Stimulated activated CD8-positive, alpha-beta memory T cell treated with anti-CD3 and anti-CD28 coated beads, Interleukin-12 subunit alpha, Interleukin-12 subunit beta, amount 100 ng/mL, for 1 hour (primary cell): Measurements from ENCODE around the gene MEIS1.

ENCODE experiments used
- DNase-seq: peaks from one replicate; pipeline ENCODE4 v3.0.0-alpha.2; 2020; ENCODE audit warnings: low read depth

The MEIS1 gene

DNA sequence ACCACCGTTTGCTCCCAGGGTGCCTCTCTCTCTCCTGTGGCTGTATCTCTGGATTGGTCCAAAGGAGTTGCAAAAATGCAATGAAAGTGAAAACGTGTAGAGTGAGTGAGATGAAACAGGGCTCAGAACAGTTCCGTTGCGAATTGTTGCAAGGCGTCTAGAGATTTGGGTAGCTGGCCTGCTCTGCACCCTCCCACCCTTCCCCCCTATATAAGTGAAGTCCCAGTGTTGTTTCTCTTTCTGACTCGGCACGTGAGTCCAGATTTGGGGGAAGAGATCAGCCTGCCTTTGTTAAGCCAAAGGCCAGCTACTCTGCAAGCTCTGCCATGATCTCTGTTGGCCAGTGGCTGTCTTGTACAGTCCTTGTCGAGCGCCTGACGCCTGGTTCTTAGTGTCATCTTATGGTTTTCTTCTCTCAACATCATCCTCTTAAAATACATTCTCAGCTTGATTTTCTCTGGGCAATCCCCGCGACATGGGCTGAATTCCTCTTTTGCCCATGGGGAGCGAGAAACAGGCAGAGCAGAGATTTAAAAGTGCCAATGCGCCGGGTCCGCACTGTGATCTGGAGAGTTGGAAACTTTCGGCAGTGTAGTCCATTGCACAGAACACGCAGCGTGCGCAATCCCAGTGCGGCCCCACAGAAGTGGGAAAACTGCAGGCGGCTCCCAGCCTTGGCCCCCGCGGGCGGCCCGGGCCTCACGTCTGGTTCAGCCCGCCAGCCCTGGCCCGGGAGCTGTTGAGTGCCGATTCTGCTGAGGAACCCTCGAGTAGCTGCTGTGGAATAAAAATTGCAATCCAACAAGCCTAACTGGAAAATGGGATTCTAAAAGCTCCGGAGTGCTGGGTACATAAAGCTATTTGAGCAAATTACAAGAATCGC is 9.3 kb downstream of the MEIS1 start:
- DNase-seq: no peak

DNA sequence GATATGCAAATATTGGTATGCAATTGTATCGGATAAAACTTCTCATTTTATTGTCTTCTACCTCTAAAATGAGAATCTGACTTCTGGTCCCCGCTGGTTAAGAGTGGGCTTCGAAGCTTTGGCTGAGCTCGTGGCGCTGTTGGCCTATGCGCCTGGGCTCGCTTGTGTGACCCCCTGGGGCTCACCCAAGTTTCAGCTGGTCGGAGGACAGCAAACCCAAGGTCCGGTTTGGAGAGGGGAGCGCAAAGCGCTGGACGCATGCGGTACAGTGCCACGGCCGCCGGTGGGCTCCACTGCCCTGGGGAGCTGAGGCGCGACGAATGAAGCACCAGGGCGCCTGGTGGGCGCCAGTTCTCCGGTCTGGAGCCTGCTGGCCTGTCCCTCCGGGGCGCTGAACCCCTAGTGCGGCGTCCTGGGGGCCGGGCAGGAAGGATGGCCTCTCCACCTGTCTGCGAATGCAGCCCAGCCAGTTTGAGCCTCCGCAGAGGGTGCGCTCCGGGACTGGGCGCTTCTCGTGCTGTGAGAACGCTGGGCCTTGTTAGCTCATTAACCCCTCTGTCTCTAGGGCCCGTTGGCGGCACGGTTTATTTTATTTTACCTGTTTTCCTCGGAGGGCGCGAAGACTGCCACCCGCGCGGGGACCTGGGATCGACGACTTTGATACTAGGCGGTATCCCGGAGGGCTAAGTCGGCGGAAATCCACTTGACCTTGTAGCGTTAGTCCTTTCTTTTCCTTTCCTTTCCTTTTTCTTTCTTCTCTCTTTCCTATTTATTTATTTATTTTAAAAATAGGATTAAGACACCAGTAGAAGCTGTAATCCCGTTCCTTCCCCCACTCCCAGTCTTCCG is 10.4 kb downstream of the MEIS1 start:
- no peak for DNase-seq

GRCh38 chr2:66445925-66446871 is 11.3 kb downstream of the MEIS1 start:
- DNase-seq: no peak

- DNase-seq: no peak
Measured at GRCh38 chr2:66446941-66447340, 12.0 kb downstream of the MEIS1 start.

- DNase-seq: no peak
Measured at GRCh38 chr2:66447677-66448076, 12.8 kb downstream of the MEIS1 start.

GRCh38 chr2:66448136-66448991 is 13.4 kb downstream of the MEIS1 start:
- DNase-seq: no peak

DNA sequence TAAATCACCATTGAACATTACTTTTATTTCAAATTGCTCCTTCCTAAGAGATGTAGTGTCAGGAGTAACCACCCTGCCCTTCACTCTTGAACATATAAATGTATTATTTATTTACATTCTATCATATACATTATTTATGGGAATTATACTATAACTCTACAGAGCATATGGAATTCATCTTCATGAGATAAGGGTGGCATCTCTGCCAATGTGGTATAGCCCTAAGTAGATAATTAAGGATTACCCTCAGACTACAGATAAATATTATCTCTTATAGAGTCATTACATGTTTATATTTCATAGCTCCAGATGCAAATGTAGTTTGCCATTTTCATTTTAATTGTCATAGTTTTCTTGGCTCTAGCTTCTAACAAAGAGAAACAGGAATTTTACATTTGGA is 17.3 kb downstream of the MEIS1 start:
- no peak for DNase-seq

GRCh38 chr2:66452917-66453316 is 18.0 kb downstream of the MEIS1 start:
- no peak for DNase-seq

GRCh38 chr2:66455490-66455889 is 20.6 kb downstream of the MEIS1 start:
- DNase-seq: no peak

- no peak for DNase-seq
Measured at GRCh38 chr2:66456183-66457041, 21.5 kb downstream of the MEIS1 start.

- DNase-seq: no peak
Measured at GRCh38 chr2:66457545-66457944, 22.6 kb downstream of the MEIS1 start.

DNA sequence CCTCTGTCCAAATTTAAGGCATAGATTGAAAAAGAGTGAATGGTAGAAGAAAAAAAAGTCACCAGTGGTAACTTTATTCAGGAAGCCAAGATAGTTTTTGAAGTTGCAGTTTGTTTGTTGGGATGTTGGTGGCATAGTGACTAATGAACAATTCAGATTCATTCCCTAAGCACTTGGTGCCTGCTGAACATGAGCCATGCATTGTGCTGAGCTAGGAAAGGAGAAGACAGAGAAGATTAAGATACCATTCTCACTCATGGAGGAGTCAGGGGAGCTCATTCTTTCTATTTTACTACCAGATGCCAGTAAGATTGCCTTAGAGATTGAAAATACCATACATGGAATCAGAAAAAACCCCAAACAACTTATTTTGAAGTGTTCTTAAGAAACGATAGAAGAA is 25.1 kb downstream of the MEIS1 start:
- no peak for DNase-seq

DNA sequence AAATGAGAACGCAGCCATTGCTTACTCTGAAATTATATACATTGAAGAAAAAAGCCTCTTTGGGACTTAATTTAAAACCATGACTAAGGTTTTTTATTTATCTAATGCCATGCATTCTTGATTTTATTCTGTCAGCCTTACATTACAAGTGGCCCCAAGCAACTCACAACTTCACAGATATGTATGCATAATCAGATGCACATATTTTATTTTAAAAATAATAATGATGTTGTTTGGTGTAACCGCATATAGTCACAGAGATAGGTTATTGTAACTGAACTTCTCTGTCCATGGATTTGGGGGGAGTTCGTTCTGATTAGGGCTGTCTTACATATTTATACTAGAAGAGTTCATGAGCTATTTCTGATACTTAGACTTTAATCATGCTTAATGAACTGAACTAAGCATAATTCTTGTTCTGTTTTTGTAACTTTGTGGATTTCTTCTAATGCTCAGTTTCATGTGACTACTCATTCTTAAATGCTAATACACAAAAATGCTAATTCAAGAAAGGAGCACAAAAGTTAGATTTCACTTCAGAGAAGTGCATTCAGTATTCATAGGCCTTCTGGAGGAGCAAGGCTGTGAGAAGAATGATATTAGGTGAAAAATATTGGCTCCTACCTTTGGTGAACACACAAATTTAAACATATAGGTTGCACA is 26.2 kb downstream of the MEIS1 start:
- DNase-seq: no peak

DNA sequence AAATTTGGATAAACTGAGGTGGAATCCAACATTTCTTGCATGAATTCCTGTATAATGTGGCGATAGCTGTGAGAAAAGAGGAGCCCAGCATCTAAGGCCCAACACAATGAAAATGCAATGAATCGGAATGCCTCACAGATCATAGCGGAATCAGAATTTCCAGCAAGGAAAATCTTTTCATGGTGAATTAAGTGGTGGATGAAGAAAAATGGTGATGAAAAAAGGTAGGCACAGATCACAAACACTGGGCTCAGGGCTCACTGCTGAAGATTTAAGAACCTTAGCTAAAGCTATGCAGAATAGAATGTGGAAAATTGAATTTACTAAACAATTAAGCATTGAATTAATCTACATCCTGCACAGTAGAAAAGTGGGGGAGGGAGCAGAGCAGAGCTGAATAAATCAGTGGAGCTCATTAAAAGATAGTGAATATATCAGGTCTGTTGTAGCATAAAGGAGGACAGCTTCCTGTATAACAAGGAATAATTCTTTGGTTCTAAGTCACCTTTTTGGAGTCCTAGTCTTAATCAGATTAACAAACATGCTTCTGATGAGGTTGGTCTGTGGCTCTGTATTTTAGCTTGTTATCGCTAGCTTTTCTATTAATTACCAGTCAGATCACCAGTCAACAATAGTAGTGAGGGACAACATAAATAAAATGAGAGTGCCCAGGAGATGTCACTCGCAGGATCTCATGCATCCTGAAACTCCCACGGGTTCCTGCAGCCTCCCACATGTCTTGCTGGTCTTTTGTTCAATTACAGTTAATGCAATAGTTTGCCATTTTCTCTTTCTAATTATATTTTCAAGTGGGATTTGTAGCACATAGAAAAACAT is 27.0 kb downstream of the MEIS1 start:
- DNase-seq: no peak

DNA sequence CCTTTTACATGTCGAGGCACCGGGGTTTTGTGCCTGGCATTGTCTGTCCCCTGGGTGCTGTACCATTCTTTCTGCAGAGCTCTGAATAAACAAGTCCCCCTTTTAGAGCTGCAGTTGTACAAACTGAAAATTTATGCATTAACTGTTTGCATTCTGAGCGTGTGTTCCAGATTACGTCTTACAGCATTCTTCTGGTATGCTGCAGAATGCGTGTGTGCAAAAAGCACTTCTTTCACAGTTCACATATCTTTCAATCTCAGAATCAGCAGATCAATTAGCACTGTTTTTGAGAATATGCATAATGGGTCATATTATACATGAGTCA is 27.5 kb downstream of the MEIS1 start:
- no peak for DNase-seq

DNA sequence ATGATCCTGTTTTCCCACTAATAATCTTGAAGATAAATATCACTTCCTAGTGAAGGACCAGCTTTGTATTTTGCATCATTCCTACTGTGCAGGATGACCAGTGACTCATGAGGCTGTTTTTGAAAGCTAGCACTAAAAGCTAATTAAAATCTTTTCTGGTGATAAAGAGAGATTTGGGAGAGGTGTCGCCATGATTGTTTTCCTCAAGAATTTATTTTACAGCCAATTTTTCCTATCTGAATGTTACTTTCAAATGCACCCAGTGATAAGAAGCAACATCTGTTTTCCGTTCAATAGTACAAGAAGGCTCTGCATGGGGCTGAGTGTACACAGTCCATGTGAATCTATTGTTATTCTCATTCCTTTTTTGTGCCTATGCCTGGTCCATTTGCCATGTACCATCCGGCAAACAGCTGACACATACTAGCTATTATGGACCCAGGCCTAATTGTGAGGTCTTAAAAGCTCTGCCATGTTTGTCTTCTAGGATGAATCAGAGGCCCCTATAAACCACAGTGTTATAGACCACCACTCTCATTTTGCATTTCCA is 28.4 kb downstream of the MEIS1 start:
- no peak for DNase-seq

DNA sequence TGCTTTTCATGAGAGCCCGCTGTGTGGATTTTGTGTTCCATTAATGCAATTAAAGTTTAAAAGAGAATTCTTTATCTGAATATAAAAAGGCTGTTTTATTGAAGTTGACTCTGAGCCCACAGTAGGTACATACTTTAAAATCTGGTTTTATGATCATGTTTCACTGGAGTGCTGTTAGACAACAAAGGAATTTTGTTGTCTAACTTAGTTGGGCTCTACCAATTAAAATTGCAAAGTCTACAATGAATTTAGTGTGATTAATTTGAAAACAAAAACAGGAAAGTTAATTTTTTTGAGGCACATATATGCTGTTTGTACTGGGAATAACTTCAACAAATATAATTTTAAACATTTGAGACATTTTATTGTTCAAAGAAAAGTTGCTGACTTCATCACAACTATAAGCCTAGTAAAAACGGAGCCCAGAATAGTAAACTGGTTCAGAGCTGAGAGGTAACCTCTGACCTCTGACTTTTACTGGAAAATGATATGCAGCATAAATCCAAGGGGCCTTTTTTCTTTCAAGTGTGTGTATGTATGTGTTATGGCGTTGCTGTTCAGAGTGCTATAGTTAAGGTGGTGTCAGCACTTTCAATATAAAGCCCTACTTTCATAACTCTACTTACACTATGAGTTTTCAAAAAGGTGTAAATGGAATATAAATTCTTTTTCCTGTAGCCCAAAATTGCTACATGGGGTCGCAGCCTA is 30.2 kb downstream of the MEIS1 start:
- DNase-seq: no peak

DNA sequence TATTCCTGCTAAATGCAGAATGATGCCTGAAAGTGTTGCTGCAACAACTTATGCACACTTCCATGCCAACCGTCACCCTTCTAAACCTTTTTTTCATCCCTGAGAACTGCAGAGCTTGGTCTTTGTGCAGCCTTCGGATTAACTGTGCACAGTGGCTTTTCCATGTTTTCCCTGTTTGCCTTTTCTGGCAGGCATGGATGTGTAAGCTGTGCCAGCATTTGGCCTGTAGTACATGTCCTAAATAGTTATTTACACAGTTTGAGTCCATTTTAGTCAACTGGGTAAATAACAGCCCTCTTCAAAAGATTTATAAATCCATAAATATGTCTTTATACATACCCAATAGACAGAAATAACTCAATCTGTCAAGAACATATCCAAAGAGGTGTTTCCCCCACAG is 31.5 kb downstream of the MEIS1 start:
- no peak for DNase-seq
